SJSA1 (cell line): ENCODE measurements around the gene HDAC4. TPM values are rescaled to one million over a fixed set of nuclear protein-coding genes. Genes with fewer than 3 reads are reported as not detected.

Experiments
- DNase-seq, 2 experiments: peaks; one replicate each; pipeline ENCODE4 v3.0.0-alpha.2; 2015 to 2020; ENCODE audit warnings: low spot score in 2 of 2, low read depth in 1 of 2
- H3K27ac ChIP-seq: fragments of 250-450 bp; sonication (Bioruptor Pico); 2 replicates; pipeline ENCODE4 v1.5.1; 2020; ENCODE audit warnings: mild to moderate bottlenecking, moderate library complexity
- H3K27me3 ChIP-seq: fragments of 250-450 bp; sonication (Bioruptor Pico); replicated peaks from 2 replicates; pipeline ENCODE4 v1.5.1; 2020; ENCODE audit warnings: mild to moderate bottlenecking, moderate library complexity
- H3K36me3 ChIP-seq: fragments of 250-450 bp; sonication (Bioruptor Pico); 2 replicates; pipeline ENCODE4 v1.5.1; 2020; ENCODE audit warnings: mild to moderate bottlenecking
- H3K4me1 ChIP-seq: fragments of 250-450 bp; sonication (Bioruptor Pico); replicated peaks from 2 replicates; pipeline ENCODE4 v1.6.1; 2021; ENCODE audit warnings: mild to moderate bottlenecking
- H3K4me3 ChIP-seq: fragments of 250-450 bp; sonication (Bioruptor Pico); 2 replicates; pipeline ENCODE4 v1.5.1; 2020; ENCODE audit warnings: mild to moderate bottlenecking
- H3K9me3 ChIP-seq: fragments of 250-450 bp; sonication (Bioruptor Pico); replicated peaks from 2 replicates; pipeline ENCODE4 v1.5.1; 2020; ENCODE audit warnings: mild to moderate bottlenecking
- total RNA-seq: library from RNA; depleted of rRNA; stranded (reverse); fragments of >200 nt; shearing (Covaris generic); gene quantifications from 2 replicates; pipeline ENCODE4 v1.2.3, GENCODE V29; 2014

The HDAC4 gene
- total RNA-seq, 1 experiment from 2014 or later = 13.2 TPM

GRCh38 chr2:239389414-239390329, 11.1 kb downstream of the HDAC4 start:
- no peak overlapping the region for H3K27ac ChIP-seq
- no peak for DNase-seq
- H3K4me1 ChIP-seq = peaks cover 8% of the 10 kb centered on the region
- 0 out of 2 replicates have a peak, but pooled peaks cover 4% of the 10 kb centered on the region for H3K36me3 ChIP-seq
- no peaks in the 10 kb centered on the region for H3K27me3 ChIP-seq
- no peaks in the 10 kb centered on the region for H3K9me3 ChIP-seq
- no peak overlapping the region for H3K4me3 ChIP-seq

GRCh38 chr2:239388236-239389151, 12.3 kb downstream of the HDAC4 start:
- Histone ChIP-seq H3K4me1 (peaks cover 6% of the 10 kb centered on the region), H3K36me3 (0 out of 2 replicates have a peak, but pooled peaks cover 4% of the 10 kb centered on the region), H3K27me3 (no peaks in the 10 kb centered on the region), H3K4me3 (no peak overlapping the region), H3K27ac (no peak overlapping the region), H3K9me3 (no peaks in the 10 kb centered on the region)
- no peak for DNase-seq

GRCh38 chr2:239387811-239388210, 13.0 kb downstream of the HDAC4 start:
- DNase-seq = no peak

GRCh38 chr2:239386872-239387445, 13.9 kb downstream of the HDAC4 start:
- Histone ChIP-seq H3K4me1 (no peaks in the 10 kb centered on the region), H3K27ac (no peak overlapping the region), H3K4me3 (no peak overlapping the region), H3K9me3 (no peaks in the 10 kb centered on the region), H3K27me3 (no peaks in the 10 kb centered on the region), H3K36me3 (0 out of 2 replicates have a peak, but pooled peaks cover 4% of the 10 kb centered on the region)
- DNase-seq = no peak

More at GRCh38 chr2:239387811-239388210, 13.0 kb downstream of the HDAC4 start:
- H3K36me3 ChIP-seq = 0 out of 2 replicates have a peak, but pooled peaks cover 4% of the 10 kb centered on the region
- no peaks in the 10 kb centered on the region for H3K9me3 ChIP-seq
- H3K27me3 ChIP-seq = no peaks in the 10 kb centered on the region
- no peak overlapping the region for H3K4me3 ChIP-seq
- H3K4me1 ChIP-seq = no peaks in the 10 kb centered on the region; the same call in 1 of the 2 replicates
- no peak overlapping the region for H3K27ac ChIP-seq

- H3K27me3 ChIP-seq = no peaks in the 10 kb centered on the region
- no peaks in the 10 kb centered on the region for H3K9me3 ChIP-seq
- no peak for DNase-seq
- H3K4me1 ChIP-seq = no peaks in the 10 kb centered on the region
- H3K36me3 ChIP-seq = 0 out of 2 replicates have a peak, but pooled peaks cover 4% of the 10 kb centered on the region
- no peak overlapping the region for H3K27ac ChIP-seq
- no peak overlapping the region for H3K4me3 ChIP-seq
These were observed 14.7 kb downstream of the HDAC4 start for GRCh38 chr2:239386001-239386670.

DNA sequence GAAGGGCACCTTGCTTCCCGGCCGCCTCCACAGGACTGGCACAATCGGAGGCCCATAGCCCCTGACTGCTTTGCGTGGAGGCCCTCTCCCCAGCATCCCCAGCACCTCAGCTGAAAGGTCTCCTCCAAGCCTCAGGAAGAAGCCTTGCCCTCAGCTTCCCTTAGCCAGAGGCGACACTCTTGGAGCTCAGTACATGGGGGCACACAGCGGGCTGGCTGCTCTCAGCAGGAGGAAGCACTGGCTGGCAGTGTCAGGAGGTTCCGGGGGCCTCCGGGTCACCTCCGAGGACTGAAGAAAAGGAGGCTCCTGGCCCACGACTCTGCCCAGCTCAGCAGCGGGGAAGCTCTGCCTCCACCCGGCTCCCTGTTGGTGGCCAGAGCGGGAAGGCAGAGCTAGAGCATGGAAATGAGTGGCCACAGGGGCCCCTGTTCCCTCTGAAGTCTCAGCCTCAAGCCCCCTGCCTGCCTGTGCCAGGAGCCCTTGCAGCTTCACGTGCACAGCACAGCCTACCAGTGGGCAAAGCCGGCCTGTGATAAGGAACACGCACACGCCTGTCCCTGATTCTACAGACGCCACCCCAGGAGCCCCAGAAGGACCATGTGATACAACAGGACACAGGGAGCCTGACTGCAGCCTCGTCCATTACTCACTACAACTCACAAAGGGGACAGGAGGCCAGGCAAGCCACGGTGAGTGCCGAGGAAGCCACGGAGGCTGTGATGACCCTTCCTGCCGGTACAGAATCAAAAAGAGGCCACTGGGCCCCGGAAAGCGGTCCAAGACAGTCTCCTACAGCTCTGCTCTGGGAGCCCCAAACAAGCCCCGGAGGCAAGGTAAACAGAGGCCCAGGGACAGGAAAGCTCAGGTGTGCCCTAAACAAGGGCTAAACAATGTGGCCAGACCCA, 15.5 kb downstream of the HDAC4 start:
- Histone ChIP-seq H3K9me3 (no peaks in the 10 kb centered on the region), H3K4me1 (no peaks in the 10 kb centered on the region), H3K27me3 (no peaks in the 10 kb centered on the region), H3K27ac (no peak overlapping the region), H3K36me3 (0 out of 2 replicates have a peak, but pooled peaks cover 4% of the 10 kb centered on the region), H3K4me3 (no peak overlapping the region)
- DNase-seq = no peak

- no peaks in the 10 kb centered on the region for H3K4me1 ChIP-seq
- DNase-seq = no peak
- H3K27ac ChIP-seq = no peak overlapping the region
- no peaks in the 10 kb centered on the region for H3K27me3 ChIP-seq
- H3K36me3 ChIP-seq = no peaks in the 10 kb centered on the region
- no peaks in the 10 kb centered on the region for H3K9me3 ChIP-seq
- H3K4me3 ChIP-seq = no peak overlapping the region
These were observed 17.1 kb downstream of the HDAC4 start for GRCh38 chr2:239383759-239384156.

- no peak overlapping the region for H3K4me3 ChIP-seq
- H3K9me3 ChIP-seq = no peaks in the 10 kb centered on the region
- H3K27me3 ChIP-seq = no peaks in the 10 kb centered on the region
- DNase-seq = no peak
- no peaks in the 10 kb centered on the region for H3K36me3 ChIP-seq
- H3K4me1 ChIP-seq = no peaks in the 10 kb centered on the region
- no peak overlapping the region for H3K27ac ChIP-seq
These were observed 17.6 kb downstream of the HDAC4 start for GRCh38 chr2:239383036-239383758.

GRCh38 chr2:239382384-239382880, 18.4 kb downstream of the HDAC4 start:
- Histone ChIP-seq H3K27me3 (no peaks in the 10 kb centered on the region), H3K27ac (no peak overlapping the region), H3K4me1 (no peaks in the 10 kb centered on the region), H3K4me3 (no peak overlapping the region), H3K9me3 (no peaks in the 10 kb centered on the region), H3K36me3 (no peaks in the 10 kb centered on the region)
- DNase-seq = no peak

DNA sequence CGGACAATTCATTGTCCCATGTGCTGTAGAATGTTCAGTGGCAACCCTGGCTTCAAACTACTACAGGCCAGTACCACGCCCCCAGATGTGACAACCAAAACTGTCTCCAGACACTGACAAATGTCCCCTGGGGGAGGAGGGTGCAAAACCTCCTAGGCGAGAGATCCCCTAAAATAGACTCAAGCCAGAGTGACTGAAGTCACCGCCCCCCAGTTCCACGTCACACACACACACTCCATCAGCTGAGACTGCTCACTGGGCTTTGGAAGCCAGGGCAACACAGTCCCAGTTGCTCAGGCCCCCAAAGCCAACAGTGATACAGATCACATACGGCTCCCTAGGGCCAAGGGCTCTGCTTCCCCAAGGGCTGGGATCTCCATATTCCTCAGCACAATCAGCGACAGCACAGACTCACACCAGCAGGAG, 19.1 kb downstream of the HDAC4 start:
- no peaks in the 10 kb centered on the region for H3K36me3 ChIP-seq
- DNase-seq = no peak
- no peaks in the 10 kb centered on the region for H3K4me1 ChIP-seq
- no peaks in the 10 kb centered on the region for H3K27me3 ChIP-seq
- H3K9me3 ChIP-seq = no peaks in the 10 kb centered on the region
- no peak overlapping the region for H3K27ac ChIP-seq
- no peak overlapping the region for H3K4me3 ChIP-seq

DNA sequence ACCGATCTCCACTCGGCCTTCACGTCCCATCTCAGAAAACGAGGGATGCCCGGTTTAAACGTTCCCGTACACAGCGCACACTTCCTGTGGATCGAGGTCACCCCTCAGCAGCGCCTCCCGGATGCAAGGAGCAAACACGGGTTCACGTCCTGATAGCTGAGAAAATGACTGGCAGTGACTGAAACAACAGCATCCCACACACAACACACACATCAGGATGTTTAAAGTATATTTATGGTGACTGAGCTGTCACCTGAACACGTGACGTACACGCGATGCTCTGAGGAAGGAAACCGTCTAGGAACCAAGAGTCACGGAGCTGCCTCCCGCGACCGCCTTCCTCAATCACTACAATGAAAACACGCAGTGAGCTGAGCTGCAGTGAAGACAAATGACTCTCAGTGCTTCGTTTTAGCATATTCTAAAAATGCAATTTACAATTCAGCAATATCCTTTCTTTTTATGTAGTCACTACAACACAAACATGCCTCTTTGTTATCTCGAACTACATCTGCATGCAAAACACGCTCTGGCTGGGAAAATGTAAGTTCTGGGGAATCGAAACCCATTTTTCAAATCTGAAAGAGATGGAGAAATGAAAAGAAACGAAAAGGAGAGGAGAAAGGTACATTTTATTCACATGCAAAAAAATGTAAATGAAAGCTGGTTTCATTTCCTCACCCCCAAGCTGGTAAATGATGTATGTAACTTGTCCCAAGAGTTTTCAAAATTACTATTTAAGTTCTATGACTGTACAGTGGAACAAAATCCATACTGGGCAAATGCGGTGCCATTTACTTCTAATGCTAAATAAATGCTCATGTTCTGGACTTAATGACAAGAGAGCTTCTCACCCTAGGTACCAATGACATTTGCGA, 19.8 kb downstream of the HDAC4 start:
- Histone ChIP-seq H3K9me3 (no peaks in the 10 kb centered on the region), H3K36me3 (no peaks in the 10 kb centered on the region), H3K27ac (no peak overlapping the region), H3K4me3 (no peak overlapping the region), H3K27me3 (no peaks in the 10 kb centered on the region), H3K4me1 (no peaks in the 10 kb centered on the region)
- no peak for DNase-seq
